NCI-H1436 treated with DMSO at 0.1 percent for 48 hours (cell line): ENCODE results near the gene PRKAG2.

Experiments
- DNase-seq: peaks from one replicate; lab custom pipeline; 2025; lab: John Stamatoyannopoulos, UW

Gene PRKAG2

DNA sequence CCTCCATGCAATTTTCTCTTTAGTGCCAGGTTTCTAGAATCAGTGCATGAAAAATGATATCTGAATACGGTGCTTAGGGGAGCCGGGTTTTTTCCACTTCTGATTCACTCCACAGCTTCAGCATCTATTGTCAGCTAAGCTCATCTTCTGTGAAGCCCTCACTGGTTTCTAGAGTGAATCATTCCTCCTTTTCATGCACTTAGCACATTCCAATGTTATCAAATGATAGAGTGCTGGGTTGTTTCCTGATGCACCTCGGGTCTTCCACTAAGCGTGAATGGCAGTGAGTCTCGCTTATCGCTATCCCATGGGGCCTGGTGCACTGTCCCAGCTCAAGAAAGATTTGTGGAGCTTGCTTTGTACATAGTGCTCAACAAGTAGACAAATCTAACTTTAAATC is 186.3 kb downstream of the PRKAG2 start:
- no peak for DNase-seq

DNA sequence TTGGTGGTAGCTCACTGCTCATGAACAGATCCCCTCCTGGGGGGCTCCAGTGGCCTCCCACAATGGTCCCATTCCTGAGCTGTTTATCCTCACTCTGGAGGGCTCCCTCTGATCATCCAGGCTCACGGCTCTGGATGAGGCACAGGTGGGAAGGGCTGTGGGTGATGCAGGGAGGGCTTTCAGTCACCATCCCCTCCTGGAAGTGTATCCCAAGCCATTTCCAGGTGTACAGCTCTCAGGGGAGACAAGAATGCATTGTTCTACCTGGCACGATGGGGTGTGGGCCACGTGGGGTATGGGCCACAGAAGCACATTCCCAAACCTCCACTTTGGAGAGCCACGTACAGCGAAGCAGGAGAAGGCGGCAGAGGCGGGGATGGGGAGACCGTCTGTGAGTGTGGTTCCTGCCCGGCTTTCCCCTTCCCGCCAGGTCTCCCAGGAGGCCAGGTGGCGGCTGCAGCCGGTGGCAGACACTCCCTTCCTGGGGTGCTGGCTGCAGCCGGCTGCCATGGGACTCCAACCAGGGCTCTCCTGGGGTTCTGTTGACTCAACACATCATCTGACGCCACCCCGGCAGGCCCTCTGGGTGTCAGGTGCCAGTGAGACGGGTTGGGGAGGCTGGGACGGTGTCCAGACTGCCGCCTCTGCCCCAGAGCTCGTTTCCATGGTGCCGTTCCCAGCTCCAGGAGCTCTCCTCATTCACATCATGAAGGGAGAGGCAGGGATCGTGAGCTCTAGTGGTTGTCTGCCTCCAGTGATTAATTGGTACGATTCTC is 187.5 kb downstream of the PRKAG2 start:
- DNase-seq: peak; percentile 14

GRCh38 chr7:151688236-151688780 is 188.6 kb downstream of the PRKAG2 start:
- no peak for DNase-seq

- DNase-seq: no peak
These were observed 189.2 kb downstream of the PRKAG2 start for GRCh38 chr7:151687523-151688235.

DNA sequence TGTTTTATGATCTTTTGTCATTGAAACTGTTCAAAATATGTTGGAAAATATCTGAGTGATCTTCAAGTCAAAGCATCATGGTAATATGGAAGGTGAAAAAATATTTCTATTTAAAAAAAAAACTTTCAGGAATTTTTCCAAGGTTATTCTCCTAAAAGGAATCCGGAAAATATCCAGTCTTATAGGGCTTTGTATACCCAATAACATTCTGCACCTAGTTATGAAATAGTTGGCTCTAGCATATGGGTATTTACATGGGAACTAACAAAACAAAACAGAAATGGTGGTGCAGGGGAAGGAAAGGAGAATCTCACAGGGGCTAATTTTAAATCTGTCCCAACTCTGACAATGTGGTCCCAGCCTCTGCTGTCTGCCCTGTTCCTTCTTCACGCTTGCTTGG is 190.1 kb downstream of the PRKAG2 start:
- no peak for DNase-seq

GRCh38 chr7:151686016-151686766 is 190.7 kb downstream of the PRKAG2 start:
- no peak for DNase-seq

DNA sequence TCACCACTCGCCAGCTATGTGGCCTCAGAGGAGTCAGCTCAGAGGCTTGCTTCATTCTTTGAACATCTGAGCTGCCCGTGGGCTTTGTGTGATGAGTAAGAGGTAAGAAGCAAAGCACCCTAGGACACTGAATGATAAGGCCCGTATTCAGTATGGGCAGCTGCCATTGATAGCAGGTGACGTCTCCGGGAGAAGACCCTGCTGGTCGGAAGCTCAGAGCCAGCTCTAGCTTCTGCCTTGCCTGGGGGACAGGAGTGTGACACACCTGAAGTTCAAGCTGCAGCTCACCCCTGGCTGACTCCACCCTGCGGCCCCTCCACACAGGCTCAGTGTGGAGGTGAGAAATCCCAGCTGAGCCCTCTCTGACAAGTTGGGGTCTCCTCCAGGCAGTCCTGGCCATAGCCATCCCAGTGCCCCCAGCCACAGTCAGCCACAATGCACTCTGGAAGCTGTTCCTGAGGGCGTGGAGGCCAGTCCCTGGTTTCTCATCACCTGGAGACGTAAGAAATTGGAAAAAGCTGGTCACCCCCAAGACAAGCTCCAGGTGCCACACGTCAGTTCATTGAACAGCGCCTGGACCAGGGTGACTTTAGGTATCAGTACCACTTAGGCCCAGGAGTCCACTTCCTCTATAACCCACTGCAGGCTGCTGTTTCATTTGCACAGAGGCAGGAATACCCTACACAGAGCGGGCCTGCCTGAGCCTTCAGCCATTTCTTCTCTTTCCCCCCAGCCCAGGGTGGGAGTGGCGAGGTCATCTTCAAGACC is 192.3 kb downstream of the PRKAG2 start:
- DNase-seq: no peak

DNA sequence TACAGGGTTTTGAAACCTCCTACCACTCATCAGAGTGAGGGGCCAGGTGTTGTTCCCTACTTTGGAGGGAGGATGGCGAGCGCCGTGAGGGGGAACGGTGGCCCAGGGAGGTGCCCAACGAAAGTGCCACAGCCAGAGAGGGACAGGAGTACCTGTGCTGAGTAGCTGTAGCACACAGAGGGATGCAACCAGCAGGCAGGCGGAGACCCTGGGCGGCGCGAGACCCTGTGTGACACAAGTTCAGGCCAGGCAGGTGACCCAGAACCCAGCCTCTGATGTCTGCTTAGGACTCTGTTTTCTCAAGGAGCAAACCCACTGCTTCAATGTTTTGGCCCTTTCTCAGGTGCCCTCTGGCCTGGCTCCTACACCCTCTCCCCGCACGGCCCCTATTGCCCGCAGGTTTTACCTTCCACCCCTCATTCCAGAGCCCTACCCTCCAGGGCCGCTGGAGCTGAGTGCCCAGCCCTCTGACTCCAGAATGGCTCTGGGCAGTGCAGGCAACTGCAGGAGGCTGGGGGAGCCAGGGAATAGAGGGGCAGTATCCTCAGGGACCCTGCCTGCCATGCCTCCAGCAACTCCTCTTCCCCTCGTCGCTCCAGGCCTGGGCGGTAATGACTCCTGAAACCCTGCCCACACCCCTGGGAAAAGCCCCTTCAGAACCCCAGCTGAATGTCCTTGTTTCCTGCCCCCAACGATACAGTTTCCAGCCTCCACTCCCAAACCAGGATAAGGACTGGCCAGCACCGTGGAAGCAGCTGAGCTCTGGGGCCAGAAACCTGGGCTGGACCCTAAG is 193.1 kb downstream of the PRKAG2 start:
- no peak for DNase-seq

DNA sequence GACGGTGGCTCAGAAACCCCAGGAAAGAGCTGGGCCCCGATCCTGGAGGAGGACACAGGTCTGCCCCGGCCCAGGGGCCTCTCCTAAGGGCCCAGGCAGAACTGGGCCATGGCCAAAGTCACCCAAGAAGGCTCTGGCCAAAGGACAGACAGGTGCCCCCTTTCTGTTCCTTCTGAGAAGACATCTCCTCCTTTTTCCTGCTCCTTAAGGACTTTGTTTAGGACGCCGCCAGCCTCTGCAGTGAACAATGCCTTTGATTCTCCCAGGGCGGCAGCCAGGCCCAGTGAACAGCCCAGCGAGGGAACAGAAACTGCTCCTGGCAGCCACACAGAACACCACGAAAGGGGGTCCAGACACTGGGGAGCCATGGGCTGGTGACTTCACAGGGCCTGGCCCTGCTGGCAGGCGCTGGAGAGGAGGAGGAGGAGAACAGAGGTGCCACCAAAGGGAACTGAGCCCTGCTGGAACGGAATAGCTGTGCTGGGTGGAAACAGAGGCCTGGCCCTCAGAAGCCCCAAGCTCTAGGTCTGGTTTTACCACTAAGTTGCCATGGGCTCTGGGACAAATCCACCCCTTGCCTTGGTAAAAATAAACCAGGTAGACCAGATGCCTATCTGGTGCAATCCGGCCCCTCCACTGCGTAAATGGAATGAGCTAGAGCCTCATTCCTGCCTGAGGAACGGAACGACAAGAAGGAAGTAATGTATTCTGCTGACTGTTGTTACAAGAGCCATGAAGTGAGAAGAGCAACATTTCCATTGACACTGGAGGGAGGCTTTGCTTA is 193.9 kb downstream of the PRKAG2 start:
- DNase-seq: no peak

GRCh38 chr7:151681726-151682125 is 195.2 kb downstream of the PRKAG2 start:
- no peak for DNase-seq

DNA sequence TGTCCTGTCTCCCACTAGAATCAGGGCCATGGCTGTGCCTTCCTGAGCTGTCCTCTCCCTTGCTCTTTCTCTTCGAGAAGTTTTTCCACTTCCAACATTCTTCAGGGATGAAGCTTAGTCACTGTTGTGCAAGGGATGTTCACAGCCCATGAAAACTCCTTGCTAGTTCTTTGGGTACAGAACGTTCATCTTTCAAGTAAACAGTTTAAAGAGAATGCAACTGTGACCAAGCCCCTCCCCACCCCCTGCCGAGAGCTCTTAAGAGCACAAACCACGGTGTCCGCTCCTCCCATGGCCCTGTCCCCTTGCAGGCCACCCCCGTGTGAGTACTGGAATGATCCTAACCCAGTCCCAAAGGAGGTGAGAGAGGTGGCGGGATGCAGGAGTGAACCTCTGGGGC is 196.1 kb downstream of the PRKAG2 start:
- no peak for DNase-seq

GRCh38 chr7:151679881-151680612 is 196.9 kb downstream of the PRKAG2 start:
- no peak for DNase-seq

DNA sequence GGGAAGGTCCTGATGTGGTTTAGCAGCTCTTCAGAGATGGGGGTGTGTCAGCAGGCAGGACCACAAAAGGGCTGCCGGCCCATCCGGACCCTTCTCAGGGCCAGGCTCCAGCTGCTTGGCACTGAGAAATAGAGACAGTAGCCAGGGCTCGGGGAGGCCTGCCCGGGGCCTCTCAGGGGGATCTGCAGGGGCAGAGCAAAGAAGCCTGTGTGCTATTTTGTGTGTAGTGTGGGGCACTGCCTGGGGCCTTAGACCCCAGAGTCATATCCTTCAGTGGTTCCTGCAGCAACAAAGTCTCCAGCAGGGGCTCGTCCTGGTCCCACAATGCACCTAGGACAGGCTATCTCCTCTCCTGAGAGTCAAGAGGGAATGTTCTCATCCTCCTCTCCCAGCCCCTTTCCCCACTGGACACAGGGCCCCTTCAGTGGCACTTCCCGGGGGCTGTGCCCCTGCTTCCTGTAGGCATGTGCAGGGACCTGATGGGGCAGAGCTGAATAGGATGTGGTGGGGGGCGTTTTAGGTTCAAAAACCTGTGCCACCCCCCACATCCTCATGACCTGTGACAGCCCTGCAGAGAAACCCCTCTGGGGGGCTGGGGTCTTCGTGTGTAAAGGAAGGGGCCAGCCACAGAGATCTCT is 197.7 kb downstream of the PRKAG2 start:
- no peak for DNase-seq

GRCh38 chr7:151678227-151678604 is 198.7 kb downstream of the PRKAG2 start:
- DNase-seq: no peak

GRCh38 chr7:151677581-151678226 is 199.2 kb downstream of the PRKAG2 start:
- DNase-seq: no peak

DNA sequence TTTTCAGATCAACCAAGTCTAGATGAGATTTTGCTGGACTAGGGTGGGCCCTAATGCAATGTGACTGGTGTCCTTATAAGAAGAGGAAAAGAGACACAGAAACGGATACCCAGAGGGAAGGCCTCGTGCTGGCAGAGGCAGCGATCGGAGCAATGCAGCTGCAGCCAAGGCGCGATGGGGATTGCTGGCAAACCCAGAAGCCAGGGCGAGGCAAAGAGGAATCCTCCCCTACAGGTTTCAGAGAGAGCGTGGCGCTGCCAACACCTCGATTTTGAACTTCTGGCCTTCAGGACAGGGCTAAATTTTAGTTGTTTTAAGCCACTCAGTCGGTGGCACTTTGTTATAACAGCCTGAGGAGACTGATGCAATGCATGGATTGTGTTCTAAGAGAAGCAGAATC is 200.2 kb downstream of the PRKAG2 start:
- no peak for DNase-seq

DNA sequence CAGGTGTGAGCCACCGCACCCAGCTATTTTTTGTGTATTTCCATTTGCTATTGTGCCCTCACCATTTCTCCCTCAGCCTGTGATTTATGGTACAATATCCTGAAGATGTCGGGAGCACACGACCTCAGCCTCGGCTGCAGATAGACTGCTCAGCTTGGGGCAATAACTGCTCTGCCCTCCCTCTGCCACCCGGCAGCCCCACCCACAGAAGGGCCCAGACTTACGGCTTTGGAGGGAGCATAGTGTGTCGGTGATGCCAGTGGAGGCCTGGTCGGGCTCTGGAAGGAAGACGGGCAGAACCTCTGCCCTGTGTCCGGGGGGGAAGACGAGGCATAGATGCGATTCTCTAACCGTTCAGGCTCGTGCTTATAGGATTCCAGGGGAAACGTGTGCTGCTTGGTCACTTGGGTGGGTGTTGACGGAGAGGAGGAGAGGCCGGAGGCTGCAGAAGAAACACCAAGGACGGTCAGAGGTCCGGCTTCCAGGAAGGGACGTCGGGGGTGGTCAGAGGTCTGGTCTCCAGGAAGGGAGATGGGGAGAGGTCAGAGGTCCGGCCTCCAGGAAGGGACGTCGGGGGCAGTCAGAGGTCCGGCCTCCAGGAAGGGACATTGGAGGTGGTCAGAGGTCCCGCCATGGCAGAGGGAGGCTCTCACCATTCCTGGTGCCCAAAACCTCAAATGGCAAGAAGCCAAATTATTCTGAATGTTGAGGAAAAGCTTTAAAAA is 201.6 kb downstream of the PRKAG2 start:
- no peak for DNase-seq
